ENCODE measurements around the gene R3HDM4.

DNA sequence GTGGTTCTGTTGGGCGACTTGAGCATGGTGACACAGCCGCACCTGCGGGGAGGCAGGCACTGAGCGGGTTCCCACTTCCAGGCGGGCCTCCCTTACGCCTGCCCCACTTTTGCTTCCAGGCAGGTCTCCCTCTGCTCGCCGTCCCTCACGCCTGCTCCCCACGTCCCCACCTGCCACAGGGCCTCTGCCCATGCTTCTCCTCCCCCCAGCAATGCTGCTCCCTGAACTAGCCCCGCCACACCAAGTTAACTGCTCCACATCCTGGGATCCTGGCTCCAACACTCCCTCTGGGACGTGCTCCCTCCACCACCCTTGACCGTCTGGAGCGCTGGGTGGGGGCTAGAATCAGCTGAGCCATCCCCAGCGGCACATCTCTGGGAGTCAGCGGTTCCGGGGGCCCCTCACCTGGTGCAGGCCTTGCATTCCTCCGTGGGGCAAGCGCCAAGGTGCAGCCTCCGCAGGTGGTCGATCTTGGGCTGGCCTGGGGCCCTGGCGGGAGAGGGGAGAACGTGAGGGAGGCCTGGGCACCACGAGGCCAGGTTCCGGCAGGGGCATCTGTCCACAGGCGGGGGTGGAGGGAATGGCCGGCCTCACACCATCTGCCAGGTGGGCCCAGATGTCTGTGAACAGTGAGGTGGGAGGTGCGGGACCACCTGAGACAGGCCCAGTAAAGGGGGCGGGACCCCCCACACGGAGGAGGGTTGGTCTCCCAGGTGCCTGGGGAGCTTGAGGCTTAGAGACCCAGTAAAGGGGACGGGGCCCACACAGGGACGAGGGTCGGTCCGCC is 44.4 kb downstream of the R3HDM4 start:
- TF ChIP-seq CTCF (conservative IDR thresholded peaks at IDR 0.05) (no peak), EZH2 (IDR thresholded peaks at IDR 0.05; ENCODE audit: low read depth) (no peak)

All from PC-9 (cell line).